HG03159 (cell line): ENCODE data around the gene IPPK.

Source experiments
- ATAC-seq: cut with Tn5 transposase; IDR thresholded peaks from one replicate; pipeline ENCODE4 v1.9.1; 2021; ENCODE audit warnings: mild to moderate bottlenecking, moderate library complexity; ENCODE audit not compliant: unreplicated experiment

The IPPK gene

DNA sequence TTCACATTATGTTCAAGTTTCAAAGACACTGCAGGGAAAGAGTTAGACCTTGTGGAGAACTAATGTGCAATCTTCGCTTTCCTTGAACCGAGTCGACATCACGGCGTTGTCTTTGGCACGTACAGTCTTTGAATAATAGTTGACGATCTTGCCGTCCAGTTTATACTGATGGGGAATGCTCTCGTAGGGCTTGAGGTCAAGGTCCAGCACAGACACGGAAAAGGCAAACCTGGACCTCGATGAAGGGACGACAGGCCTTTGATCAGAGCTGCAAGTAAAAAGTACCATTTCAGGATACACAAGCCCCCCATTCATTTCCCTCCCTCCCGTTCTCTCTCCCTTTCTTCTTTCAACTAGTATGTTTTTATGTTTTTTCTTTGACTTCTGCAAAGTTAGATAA, 54.1 kb downstream of the IPPK start:
- no peak for ATAC-seq

DNA sequence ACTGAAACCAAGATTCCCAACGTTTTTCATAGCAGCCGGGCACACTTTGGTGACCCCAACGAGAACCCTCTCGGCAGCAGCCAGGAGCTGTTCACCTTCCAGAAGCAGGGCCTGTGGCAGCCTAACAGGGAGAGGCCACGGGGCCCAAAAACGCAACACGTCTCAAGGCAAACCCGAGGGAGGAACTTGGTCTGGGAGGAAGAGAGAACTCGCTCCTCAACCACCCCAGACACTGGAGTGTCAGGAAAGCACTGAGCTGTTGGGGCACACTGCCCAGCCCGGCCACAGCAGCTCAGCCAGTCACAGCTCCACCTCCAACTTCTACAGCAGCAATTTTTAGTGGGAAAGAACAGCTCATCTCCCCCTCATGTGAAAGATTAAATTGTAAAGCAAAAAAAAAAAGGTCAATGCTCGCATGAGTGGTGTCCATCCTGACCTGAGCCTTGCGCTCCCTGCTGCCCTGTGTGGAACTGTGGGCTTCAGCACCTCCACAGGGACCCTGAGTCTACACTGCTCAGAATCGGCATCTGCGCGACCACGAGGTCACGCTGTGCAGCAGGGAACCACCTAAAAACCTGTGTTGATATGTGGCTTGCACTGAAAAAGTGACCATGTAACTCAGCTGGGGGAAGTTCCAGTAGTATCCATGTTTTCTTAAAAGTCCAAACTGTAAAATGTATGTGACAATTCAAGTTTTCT, 55.0 kb downstream of the IPPK start:
- ATAC-seq = no peak

- no peak for ATAC-seq
These were observed 55.8 kb downstream of the IPPK start for GRCh38 chr9:92614123-92614510.

- no peak for ATAC-seq
These were observed 56.4 kb downstream of the IPPK start for GRCh38 chr9:92613268-92614122.

- ATAC-seq = no peak
These were observed 57.1 kb downstream of the IPPK start for GRCh38 chr9:92612816-92613215.

DNA sequence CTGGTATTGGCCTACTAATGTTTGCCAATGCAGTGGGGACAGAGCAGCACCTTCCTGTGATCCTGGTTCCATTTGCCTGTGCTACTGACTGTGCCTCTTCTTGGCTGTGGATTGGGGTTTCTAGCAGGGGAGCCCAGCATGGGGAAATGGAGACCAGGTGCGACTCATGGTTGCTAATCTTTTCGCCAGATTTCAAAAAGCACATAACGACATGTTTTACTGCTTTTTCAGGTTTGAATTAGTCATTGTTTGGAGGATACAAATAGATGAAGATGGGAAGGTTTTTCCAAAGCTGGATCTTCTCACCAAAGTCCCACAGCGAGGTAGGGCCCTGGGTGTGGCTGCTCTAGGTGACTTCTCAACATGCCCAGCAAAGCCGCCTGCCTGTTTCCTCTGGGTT, 57.6 kb downstream of the IPPK start:
- ATAC-seq = no peak

DNA sequence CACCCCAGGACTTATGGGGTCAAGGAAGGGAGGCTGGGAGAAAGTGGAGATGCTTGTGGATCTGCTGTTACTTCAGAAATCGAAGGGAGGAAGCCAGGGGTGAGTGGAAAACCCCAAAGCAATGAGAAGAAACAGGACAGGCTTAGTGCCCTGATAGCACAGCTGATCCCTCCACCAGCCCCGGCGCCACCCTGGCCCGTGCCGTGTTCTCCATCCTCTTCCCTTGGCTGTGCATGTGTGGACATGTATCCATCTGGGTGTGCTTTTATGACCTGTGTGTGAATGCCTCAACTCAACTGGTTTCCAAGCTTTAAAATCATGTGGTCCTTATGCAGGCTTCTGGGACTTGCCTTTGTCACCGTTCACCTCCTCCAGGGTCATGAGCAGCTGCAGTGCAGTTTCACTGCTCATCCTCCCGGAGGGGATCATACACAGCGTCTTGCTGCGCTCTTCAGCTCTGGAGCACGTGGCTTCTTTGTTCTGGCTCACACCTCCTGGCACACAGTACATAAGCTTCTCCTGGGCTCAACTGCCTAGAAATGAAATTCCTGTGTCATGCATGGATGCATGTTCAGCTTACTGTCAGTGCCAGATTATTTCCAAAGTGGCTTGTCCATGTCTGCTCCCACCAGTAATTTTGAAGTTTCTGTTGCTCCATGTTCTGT, 58.2 kb downstream of the IPPK start:
- ATAC-seq = no peak

DNA sequence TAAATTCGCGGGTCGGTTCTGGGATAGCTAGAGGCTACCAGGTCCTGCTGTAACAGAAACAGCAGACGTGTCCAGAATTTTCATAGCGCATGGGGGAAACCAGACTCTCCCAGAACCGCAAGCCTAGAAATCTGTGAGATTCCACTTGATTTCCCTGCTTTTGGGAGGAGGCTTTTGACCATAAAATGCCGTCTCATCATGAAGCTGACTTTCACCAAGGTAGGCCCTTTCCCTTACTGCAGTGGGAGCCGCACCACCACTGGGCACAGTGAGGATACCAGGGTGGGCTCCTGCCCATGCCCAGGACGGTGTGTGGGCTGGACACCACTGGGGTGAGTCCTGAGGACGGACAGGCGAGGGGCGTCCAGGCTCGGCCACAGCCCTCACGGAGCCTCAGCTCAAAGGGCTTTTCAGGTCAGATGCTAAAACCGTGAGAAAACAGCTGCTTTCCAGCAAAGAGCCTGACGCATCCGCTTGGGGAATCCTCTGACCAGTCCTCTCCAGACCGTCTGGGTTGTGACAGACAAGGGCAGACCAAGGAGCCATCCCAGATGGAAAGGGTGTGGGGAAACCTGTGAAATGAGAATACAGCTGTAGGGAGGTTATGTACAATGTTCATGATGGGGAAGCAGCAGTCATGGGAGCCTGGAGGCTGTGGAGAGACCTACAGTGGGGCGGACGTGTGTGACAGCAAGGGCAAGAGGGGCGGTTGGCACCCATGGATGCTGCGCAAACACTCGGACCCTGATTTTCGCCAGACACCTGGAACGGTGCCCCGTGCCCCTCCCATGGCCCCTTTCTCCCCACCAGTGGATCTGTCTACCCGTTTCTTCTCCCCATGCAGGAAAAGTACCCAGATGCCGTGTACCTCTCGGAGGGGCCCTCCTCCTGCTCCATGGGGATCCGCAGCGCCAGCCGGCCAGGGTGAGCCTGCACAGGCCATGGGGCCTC, 59.2 kb downstream of the IPPK start:
- no peak for ATAC-seq

DNA sequence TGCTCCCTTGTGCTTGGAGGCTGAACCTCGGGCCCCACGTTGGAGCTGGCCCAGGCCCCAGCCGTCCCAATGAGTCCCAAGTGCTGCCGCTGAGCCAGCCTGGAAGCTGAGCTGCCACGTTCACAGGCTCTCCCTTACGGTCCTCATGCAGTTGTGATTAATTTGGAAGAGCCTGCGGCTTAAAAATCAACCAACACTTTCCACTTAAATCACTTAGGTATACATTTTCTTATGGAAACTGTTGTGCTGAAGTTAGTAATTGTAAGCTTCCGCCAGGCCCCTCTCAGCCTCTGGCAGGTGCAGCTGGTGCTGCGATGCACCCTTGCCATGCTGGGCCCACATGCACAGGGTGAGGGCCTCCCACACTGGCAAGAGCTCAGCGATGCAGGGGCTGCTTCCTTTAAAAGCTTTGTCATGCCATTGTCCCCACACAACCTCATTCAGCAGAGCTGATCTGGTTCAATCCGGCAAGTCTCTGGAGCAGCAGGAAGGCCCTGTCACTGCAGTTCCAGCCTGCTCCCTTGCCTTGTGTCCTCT, 61.0 kb downstream of the IPPK start:
- ATAC-seq = no peak

- ATAC-seq = no peak
These were observed 61.6 kb downstream of the IPPK start for GRCh38 chr9:92608241-92608908.

DNA sequence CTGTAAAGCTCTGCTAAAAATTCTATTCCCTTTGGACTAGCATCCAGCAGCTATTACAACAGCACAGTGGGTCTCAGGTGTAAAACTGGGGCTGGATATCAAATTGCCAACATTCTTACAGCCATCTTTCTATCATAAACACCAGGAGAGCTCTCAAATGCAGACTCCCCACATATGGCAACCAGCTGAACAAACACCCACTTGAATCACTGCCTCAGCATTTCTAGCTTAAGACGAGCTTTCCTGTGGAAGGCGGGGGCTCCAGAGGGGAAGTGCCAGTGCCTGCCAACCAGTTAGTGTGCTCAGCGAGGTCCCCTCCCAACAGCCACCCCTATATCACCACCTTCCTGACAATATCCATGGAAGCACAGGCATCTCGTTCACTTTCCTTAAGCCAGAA, 62.2 kb downstream of the IPPK start:
- no peak for ATAC-seq

GRCh38 chr9:92607088-92607487, 62.8 kb downstream of the IPPK start:
- no peak for ATAC-seq

- ATAC-seq = no peak
These were observed 64.7 kb downstream of the IPPK start for GRCh38 chr9:92605224-92605623.

GRCh38 chr9:92603990-92604389, 65.9 kb downstream of the IPPK start:
- no peak for ATAC-seq

- ATAC-seq = no peak
These were observed 66.8 kb downstream of the IPPK start for GRCh38 chr9:92603100-92603499.

- ATAC-seq = no peak
These were observed 67.5 kb downstream of the IPPK start for GRCh38 chr9:92602413-92602812.

GRCh38 chr9:92601451-92601850, 68.5 kb downstream of the IPPK start:
- ATAC-seq = no peak

GRCh38 chr9:92600462-92601261, 69.3 kb downstream of the IPPK start:
- no peak for ATAC-seq

DNA sequence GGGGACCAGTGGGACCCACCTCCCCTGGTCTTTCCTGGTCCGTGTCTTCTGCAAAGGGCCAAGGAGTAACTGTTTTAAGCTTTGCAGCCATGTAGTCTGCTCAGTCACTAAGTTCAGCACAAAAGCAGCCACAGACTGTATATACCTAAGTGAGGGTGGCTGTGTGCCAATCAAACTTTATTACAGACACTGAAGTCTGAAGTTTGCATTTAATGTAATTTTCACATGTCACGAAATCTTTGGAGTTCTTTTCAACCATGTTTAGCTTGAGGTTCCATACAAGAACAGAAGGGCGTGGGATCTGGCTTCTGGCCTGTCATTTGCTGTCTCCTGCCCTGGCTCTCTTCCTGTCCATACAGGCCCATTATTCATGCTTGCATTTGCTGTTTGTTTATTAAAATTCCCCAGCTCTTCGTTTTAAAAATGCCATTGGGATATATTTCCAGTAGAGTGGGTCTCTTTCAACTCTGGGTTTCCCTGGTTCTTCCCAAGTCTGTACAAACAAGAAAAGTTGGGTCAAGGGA, 69.9 kb downstream of the IPPK start:
- no peak for ATAC-seq
